Epithelial cell of esophagus (primary cell): ENCODE results near the gene ANXA6.

Experiments
- DNase-seq: peaks from one replicate; pipeline ENCODE4 v3.0.0; 2010; ENCODE audit warnings: low read depth
- H3K4me3 ChIP-seq: 2 replicates; pipeline ENCODE4 v1.5.1; 2011; ENCODE audit warnings: mild to moderate bottlenecking, low read length, control low read depth
- CTCF ChIP-seq: IDR thresholded peaks from 2 replicates; pipeline ENCODE4 v1.5.1; 2011; ENCODE audit warnings: low read depth, mild to moderate bottlenecking, low read length, control low read depth, inconsistent platforms; ENCODE audit not compliant: insufficient read depth; ENCODE audit errors: missing control alignments

Gene ANXA6

GRCh38 chr5:151108566-151108965, 49.0 kb downstream of the ANXA6 start:
- no peak for TF ChIP-seq CTCF
- no peak overlapping the region for H3K4me3 ChIP-seq
- no peak for DNase-seq

DNA sequence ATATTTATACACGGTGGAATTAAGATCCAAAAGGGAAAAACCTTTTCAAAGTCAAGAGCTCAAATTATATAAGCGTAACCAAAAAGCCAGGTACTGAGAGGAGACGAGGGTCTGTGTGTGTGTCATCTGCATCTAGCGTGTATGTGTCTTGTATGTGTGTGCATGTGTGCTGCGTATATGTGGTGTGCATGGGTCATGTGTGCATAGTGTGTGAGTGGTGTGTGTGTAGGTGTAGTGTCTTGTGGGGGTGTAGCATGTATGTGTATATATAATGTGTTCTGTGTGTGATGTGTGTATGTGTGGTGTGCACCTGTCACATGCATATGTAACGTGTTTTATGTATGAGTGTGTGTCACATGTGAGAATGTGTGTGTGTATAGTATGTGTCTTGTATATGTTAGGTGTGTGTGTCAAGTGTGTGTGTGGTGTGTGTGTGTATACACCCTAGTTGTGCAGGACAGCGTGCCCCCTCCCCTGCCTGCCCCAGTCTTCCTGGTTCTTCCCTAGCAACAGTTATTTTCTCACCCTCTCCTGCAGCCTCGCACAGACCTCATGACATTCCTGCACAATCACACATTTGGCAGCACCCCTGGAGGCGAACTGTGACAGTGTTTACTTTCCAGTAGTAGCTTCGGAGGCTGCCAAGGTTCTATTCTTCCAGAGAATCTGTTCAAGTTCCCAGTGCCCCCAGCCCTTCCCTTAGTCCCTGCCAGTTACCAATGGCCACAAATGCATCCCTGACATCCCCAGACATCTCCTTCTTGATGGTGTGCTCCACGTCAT, 49.6 kb downstream of the ANXA6 start:
- peak; percentile 53 for DNase-seq
- no peak overlapping the region for H3K4me3 ChIP-seq
- peak; percentile 36 for TF ChIP-seq CTCF

- TF ChIP-seq CTCF: no peak
- H3K4me3 ChIP-seq: no peak overlapping the region
Measured at GRCh38 chr5:151107084-151107483, 50.5 kb downstream of the ANXA6 start.

GRCh38 chr5:151106509-151106908, 51.1 kb downstream of the ANXA6 start:
- no peak for TF ChIP-seq CTCF
- no peak for DNase-seq
- no peak overlapping the region for H3K4me3 ChIP-seq

More at GRCh38 chr5:151107084-151107483, 50.5 kb downstream of the ANXA6 start:
- no peak for DNase-seq

GRCh38 chr5:151106043-151106442, 51.5 kb downstream of the ANXA6 start:
- no peak overlapping the region for H3K4me3 ChIP-seq
- TF ChIP-seq CTCF: no peak
- no peak for DNase-seq

DNA sequence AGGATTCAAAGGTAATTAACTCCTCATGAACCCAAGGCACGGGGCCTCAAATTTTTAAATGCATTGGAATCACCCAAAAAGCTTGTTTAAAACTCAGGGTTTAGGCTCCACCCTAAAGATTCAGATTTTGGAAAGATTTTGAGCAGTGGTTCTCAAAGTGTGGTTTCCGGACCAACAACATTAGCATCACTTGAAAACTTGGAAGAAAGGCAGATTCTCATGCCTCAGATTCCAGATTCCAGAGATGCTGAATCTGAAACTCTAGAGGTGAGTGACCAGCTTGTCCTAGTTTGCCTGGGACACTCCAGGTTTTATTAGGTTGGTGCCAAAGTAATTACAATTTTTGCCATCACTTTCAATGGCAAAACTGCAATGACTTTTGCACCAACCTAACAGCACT, 52.0 kb downstream of the ANXA6 start:
- no peak overlapping the region for H3K4me3 ChIP-seq
- DNase-seq: no peak
- no peak for TF ChIP-seq CTCF

DNA sequence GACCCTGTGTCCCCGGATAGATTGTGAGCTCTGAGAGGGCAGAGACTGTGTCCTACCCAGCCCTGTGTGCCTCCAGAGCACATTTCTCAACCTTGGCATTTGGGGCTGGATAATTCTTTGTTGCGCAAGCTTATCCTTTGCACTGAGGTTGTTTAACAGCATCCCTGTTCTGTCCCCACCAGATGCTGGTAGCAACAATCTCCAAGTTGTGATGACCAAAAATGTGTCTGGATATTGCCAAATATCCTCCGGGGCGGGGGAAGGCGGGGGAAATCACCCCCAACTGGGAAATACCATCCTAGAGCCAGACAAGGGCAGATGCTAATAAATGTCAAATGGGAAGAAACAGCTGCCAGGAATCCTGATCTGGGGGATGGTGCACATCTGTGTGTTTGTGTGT, 52.8 kb downstream of the ANXA6 start:
- DNase-seq: peak; percentile 19

More for the DNA sequence above, 52.8 kb downstream of the ANXA6 start:
- no peak overlapping the region for H3K4me3 ChIP-seq
- TF ChIP-seq CTCF: no peak
